Body of pancreas (tissue), 4 donors: ENCODE data around the gene USP5.

ENCODE experiments used
- CTCF ChIP-seq, 7 experiments: fragments of 450-650 bp in 4 of 7; fragments of 200-600 bp in 3 of 7; sonication (generic) in 3 of 7; IDR thresholded peaks; one replicate each; pipeline ENCODE4 v1.5.1; 2016 to 2019; ENCODE audit warnings: antibody characterized with exemption in 7 of 7
- POLR2A ChIP-seq, 3 donors: fragments of 450-650 bp; IDR thresholded peaks; one replicate each; pipeline ENCODE4 v1.6.1; 2016; ENCODE audit warnings: antibody characterized with exemption in 3 of 3, mild to moderate bottlenecking in 2 of 3

- TF ChIP-seq POLR2A (IDR thresholded peaks at IDR 0.05) (no peak), CTCF (IDR thresholded peaks at IDR 0.05) (no peak)
Measured at GRCh38 chr12:6818645-6819044, 33.3 kb upstream of the USP5 start.
